Neural cell (in vitro differentiated cells): ENCODE measurements around the gene CSPG4. TPM values are rescaled to one million over a fixed set of nuclear protein-coding genes. Genes with fewer than 3 reads are reported as not detected.

ENCODE experiments used
- H2AFZ ChIP-seq: fragments of 200-600, 300-800 bp; sonication (generic), shearing (Covaris generic); 2 replicates; pipeline ENCODE4 v1.6.0; 2014; ENCODE audit warnings: low read depth, mild to moderate bottlenecking, antibody characterized with exemption, low read length, moderate library complexity
- H3F3A ChIP-seq: fragments of 200-600 bp; shearing (Covaris generic); 2 replicates; pipeline ENCODE4 v1.6.1; 2016; ENCODE audit warnings: mild to moderate bottlenecking, moderate library complexity, mixed read lengths, antibody characterized with exemption, low read length; ENCODE audit not compliant: insufficient read depth, poor library complexity, severe bottlenecking
- H3K27ac ChIP-seq: fragments of 200-600, 300-800 bp; sonication (generic), shearing (Covaris generic); 2 replicates; pipeline ENCODE4 v1.5.1; 2014; ENCODE audit warnings: mild to moderate bottlenecking, low read length, moderate library complexity
- H3K27me3 ChIP-seq: fragments of 300-800, 200-600 bp; sonication (generic), shearing (Covaris generic); 2 replicates; pipeline ENCODE4 v1.6.0; 2014; ENCODE audit warnings: mild to moderate bottlenecking, low read depth, low read length, moderate library complexity; ENCODE audit not compliant: insufficient read depth
- H3K36me3 ChIP-seq: fragments of 300-800, 200-600 bp; sonication (generic), shearing (Covaris generic); 2 replicates; pipeline ENCODE4 v1.5.1; 2014; ENCODE audit warnings: mild to moderate bottlenecking, antibody characterized with exemption, low read length, moderate library complexity; ENCODE audit not compliant: insufficient read depth
- H3K4me2 ChIP-seq: fragments of 300-800, 200-600 bp; sonication (generic), shearing (Covaris generic); 2 replicates; pipeline ENCODE4 v1.6.0; 2014; ENCODE audit warnings: mild to moderate bottlenecking, low read length
- H3K4me3 ChIP-seq: fragments of 300-800, 200-600 bp; sonication (generic), shearing (Covaris generic); 2 replicates; pipeline ENCODE4 v1.5.1; 2014; ENCODE audit warnings: mild to moderate bottlenecking, low read length, moderate library complexity
- H3K79me2 ChIP-seq: fragments of 200-600 bp; shearing (Covaris generic); replicated peaks from 2 replicates; pipeline ENCODE4 v1.6.0; 2014; ENCODE audit warnings: mild to moderate bottlenecking, low read length, moderate library complexity; ENCODE audit not compliant: insufficient read depth
- H3K9ac ChIP-seq: fragments of 300-800, 200-600 bp; sonication (generic), shearing (Covaris generic); 2 replicates; pipeline ENCODE4 v1.6.1; 2016; ENCODE audit warnings: mild to moderate bottlenecking, low read length, mixed read lengths
- H3K9me2 ChIP-seq: fragments of 200-600 bp; shearing (Covaris generic); 2 replicates; pipeline ENCODE4 v1.6.1; 2016; ENCODE audit warnings: mild to moderate bottlenecking, low read length, mixed read lengths; ENCODE audit not compliant: insufficient read depth
- H3K9me3 ChIP-seq: fragments of 200-600, 300-800 bp; sonication (generic), shearing (Covaris generic); 2 replicates; pipeline ENCODE4 v1.6.1; 2016; ENCODE audit warnings: mild to moderate bottlenecking, mixed run types, low read length, moderate library complexity, mixed read lengths
- H4K20me1 ChIP-seq: fragments of 200-600 bp; shearing (Covaris generic); 2 replicates; pipeline ENCODE4 v1.6.1; 2016; ENCODE audit warnings: mild to moderate bottlenecking, mixed run types; ENCODE audit not compliant: insufficient read depth
- EP300 ChIP-seq: fragments of 450-650 bp; conservative IDR thresholded peaks from 2 replicates; pipeline ENCODE4 v1.6.1; 2014; ENCODE audit warnings: antibody characterized with exemption, mild to moderate bottlenecking, moderate library complexity; ENCODE audit not compliant: poor library complexity, severe bottlenecking
- MXI1 ChIP-seq: fragments of 450-650 bp; conservative IDR thresholded peaks from 2 replicates; pipeline ENCODE4 v1.6.1; 2014; ENCODE audit warnings: antibody characterized with exemption, mild to moderate bottlenecking; ENCODE audit not compliant: poor library complexity, severe bottlenecking
- POLR2AphosphoS5 ChIP-seq: IDR thresholded peaks from 2 replicates; pipeline ENCODE4 v1.6.1; 2012
- RAD21 ChIP-seq: fragments of 450-650 bp; conservative IDR thresholded peaks from 2 replicates; pipeline ENCODE4 v1.6.1; 2014; ENCODE audit warnings: antibody characterized with exemption, mild to moderate bottlenecking, moderate library complexity
- TAF1 ChIP-seq: IDR thresholded peaks from 2 replicates; pipeline ENCODE4 v1.6.1; 2012; ENCODE audit warnings: low read depth
- polyA plus RNA-seq: library from polyadenylated mRNA; depleted of rRNA; stranded (reverse); fragments of >200 nt; gene quantifications from 2 replicates; pipeline ENCODE4 v1.2.3, GENCODE V29; 2014
- TF ChIP-seq, protein P1 (sequence below): IDR thresholded peaks from 2 replicates; pipeline ENCODE4 v1.6.1; 2012; ENCODE audit warnings: borderline replicate concordance
- TF ChIP-seq, protein P2 (sequence below): fragments of 450-650 bp; IDR thresholded peaks from 2 replicates; pipeline ENCODE4 v1.5.1; 2014; ENCODE audit warnings: antibody characterized with exemption, mild to moderate bottlenecking, moderate library complexity; ENCODE audit not compliant: poor library complexity, severe bottlenecking

Gene CSPG4
- polyA plus RNA-seq, 1 donor from 2014 or later, result not detected

DNA sequence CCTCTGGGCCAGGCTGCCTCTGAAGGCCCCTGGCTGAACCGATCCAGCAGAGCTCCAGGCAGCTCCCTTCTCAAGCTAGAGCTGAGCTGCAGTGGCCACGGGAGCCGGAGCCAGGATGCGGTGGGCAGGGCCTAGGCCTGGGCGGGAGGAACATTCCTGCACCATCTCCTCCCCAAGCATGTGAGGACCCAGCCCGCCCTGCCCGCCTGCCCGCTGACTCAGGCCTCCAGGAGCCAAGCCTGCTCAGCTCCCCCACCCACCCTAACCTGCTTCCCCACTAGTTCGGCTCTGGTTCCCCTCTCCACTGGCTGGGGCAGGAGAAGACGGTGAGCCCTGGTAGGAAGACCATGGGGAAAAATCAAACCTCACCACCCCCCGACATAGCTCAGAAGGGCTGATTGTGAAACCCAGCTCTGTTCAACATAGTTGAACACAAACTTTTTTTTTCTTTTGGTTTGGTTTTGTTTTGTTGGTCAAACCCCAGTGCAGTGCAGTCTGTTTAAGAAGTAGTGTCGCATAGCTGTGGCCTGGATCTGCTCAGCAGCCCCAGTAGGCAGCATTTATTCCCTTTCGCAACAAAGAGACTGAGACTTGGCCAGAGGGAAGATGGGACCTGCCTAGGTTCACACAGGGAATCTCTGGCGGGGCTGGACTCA, 51.4 kb downstream of the CSPG4 start:
- Histone ChIP-seq H3K27ac (no peak overlapping the region), H4K20me1 (no peaks in the 10 kb centered on the region), H3K4me3 (no peak overlapping the region), H3K4me2 (no peak overlapping the region), H3K9ac (no peak overlapping the region), H3K79me2 (no peaks in the 10 kb centered on the region), H3K36me3 (no peaks in the 10 kb centered on the region), H3K9me3 (no peaks in the 10 kb centered on the region), H3F3A (no peaks in the 10 kb centered on the region), H2AFZ (no peak overlapping the region), H3K9me2 (no peaks in the 10 kb centered on the region), H3K27me3 (no peaks in the 10 kb centered on the region)
- TF ChIP-seq RAD21, result no peak
- TF ChIP-seq MXI1, result no peak
- no peak for TF ChIP-seq POLR2AphosphoS5
- TF ChIP-seq TAF1, result no peak
- TF ChIP-seq, protein P1, sequence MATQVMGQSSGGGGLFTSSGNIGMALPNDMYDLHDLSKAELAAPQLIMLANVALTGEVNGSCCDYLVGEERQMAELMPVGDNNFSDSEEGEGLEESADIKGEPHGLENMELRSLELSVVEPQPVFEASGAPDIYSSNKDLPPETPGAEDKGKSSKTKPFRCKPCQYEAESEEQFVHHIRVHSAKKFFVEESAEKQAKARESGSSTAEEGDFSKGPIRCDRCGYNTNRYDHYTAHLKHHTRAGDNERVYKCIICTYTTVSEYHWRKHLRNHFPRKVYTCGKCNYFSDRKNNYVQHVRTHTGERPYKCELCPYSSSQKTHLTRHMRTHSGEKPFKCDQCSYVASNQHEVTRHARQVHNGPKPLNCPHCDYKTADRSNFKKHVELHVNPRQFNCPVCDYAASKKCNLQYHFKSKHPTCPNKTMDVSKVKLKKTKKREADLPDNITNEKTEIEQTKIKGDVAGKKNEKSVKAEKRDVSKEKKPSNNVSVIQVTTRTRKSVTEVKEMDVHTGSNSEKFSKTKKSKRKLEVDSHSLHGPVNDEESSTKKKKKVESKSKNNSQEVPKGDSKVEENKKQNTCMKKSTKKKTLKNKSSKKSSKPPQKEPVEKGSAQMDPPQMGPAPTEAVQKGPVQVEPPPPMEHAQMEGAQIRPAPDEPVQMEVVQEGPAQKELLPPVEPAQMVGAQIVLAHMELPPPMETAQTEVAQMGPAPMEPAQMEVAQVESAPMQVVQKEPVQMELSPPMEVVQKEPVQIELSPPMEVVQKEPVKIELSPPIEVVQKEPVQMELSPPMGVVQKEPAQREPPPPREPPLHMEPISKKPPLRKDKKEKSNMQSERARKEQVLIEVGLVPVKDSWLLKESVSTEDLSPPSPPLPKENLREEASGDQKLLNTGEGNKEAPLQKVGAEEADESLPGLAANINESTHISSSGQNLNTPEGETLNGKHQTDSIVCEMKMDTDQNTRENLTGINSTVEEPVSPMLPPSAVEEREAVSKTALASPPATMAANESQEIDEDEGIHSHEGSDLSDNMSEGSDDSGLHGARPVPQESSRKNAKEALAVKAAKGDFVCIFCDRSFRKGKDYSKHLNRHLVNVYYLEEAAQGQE, result no peak
- TF ChIP-seq EP300, result no peak

DNA sequence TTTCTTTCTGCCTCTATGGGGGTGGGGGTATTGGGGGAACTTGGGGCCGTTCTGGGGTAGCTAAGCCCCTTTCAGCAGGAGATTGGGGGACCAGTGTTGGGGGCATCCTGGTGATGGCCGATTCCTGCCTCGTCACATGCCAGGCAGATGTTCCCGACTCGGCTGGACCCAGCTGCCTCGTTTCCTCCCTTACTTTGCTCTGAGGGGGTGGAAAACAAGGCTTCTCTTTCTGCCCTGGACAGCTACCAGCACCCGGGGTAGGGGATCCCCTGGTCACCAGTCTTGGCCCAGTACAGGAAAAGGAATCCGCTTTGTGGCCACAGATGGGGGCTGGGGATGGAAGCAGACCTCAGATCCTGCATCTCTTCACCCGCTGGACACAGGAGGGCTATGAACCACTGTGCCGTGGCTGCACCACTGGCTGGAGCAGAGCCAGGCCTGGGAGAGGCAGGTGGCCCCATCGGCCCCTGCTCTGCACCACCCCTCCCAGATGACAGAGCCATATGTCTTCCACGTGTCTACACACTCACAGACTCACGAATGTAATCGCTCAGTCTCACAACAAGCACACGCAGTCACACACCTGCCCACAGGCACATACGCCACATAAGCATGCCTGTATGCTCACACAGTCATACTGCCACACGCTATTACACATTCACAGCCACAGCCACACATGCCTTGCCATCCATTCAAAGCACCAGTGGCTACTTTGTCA, 52.6 kb downstream of the CSPG4 start:
- Histone ChIP-seq H3K9me2 (no peaks in the 10 kb centered on the region), H3K9ac (no peak overlapping the region), H3K4me3 (no peak overlapping the region), H3F3A (no peaks in the 10 kb centered on the region), H3K27me3 (no peaks in the 10 kb centered on the region), H2AFZ (no peak overlapping the region), H3K9me3 (no peaks in the 10 kb centered on the region), H3K27ac (no peak overlapping the region), H3K79me2 (no peaks in the 10 kb centered on the region), H3K4me2 (no peak overlapping the region), H3K36me3 (no peaks in the 10 kb centered on the region), H4K20me1 (no peaks in the 10 kb centered on the region)
- TF ChIP-seq, protein P2, sequence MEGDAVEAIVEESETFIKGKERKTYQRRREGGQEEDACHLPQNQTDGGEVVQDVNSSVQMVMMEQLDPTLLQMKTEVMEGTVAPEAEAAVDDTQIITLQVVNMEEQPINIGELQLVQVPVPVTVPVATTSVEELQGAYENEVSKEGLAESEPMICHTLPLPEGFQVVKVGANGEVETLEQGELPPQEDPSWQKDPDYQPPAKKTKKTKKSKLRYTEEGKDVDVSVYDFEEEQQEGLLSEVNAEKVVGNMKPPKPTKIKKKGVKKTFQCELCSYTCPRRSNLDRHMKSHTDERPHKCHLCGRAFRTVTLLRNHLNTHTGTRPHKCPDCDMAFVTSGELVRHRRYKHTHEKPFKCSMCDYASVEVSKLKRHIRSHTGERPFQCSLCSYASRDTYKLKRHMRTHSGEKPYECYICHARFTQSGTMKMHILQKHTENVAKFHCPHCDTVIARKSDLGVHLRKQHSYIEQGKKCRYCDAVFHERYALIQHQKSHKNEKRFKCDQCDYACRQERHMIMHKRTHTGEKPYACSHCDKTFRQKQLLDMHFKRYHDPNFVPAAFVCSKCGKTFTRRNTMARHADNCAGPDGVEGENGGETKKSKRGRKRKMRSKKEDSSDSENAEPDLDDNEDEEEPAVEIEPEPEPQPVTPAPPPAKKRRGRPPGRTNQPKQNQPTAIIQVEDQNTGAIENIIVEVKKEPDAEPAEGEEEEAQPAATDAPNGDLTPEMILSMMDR, result no peak
- TF ChIP-seq POLR2AphosphoS5, result no peak
- no peak for TF ChIP-seq TAF1
- no peak for TF ChIP-seq RAD21
- TF ChIP-seq, protein P1, result no peak
- TF ChIP-seq MXI1, result no peak
